HG03064 (cell line): ENCODE measurements around the gene SLC12A6.
"Not testable (repeated sequence)": the region's sequence is repeated elsewhere in the genome, so short reads cannot be mapped to it uniquely, and the experiment has no call there.

Source experiments
- ATAC-seq: cut with Tn5 transposase; IDR thresholded peaks from one replicate; pipeline ENCODE4 v1.9.1; 2021; ENCODE audit warnings: low read depth; ENCODE audit not compliant: unreplicated experiment

Gene SLC12A6

DNA sequence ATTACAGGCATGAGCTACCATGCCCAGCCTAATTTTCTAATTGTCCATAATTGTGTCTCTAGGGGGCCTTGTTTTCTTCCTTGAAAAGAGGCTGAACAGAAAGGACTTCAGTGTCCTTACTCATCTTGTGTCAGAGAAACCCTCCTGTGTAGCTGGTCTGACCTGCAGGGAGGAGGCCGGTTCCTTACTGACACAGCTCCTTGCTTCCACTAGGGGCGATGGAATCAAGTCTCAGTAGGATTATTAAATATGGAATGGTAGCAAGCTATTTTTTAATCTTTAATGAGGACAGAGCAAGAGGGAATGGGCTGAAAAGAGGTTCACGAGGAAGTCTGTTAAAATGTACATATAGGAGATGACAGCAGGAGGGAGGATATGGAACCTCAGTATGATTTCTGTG is 20.8 kb upstream of the SLC12A6 start:
- ATAC-seq = no peak

DNA sequence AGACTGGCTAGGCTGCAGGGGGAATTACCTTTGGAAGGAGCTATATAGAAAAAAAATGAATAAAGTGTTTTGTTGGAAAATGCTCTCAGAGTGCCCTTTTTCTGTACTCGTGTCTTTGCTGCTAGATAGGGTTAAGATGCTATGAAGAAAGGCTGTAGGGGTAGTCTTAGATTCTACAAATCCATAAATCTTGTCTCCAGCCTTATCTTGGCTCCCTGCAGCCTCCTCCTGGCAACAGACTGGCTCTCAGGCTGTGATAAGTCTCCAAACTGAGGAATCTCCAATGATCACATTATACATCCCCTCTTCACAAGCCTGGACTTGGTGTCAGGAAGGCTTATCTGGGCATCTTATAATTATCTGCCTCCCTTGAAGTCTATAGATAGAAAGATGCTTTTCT is 20.1 kb upstream of the SLC12A6 start:
- no peak for ATAC-seq

DNA sequence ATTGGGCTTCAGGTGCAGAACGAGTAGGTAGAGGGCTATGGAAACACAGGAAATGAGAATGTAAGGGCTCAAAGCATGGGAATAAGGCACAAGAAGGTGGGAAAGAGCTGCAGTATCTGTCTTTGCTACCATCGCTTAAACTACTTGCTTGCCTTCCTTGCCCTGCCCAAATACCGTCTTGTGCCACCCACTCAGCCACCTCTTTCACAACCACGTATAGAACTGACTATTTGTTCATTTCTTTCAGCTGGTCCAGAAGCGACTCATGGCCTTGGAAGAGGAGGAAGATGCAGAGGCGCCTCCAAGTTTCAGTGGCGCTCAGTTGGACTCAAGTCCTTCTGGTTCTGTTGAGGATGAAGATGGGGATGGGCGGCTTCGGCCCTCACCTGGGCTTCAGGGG is 17.7 kb upstream of the SLC12A6 start:
- ATAC-seq = no peak

DNA sequence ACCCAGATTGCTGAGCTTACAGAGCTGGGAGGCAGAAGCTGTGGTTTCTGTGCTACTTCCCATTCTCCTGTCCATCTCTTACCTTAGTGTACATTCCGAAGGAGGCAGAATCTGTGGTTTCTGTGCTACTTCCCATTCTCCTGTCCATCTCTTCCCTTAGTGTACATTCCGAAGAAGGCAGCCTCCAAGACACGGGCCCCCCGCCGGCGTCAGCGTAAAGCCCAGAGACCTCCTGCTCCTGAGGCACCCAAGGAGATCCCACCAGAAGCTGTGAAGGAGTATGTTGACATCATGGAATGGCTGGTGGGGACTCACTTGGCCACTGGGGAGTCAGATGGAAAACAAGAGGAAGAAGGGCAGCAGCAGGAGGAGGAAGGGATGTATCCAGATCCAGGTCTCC is 16.7 kb upstream of the SLC12A6 start:
- ATAC-seq = no peak

DNA sequence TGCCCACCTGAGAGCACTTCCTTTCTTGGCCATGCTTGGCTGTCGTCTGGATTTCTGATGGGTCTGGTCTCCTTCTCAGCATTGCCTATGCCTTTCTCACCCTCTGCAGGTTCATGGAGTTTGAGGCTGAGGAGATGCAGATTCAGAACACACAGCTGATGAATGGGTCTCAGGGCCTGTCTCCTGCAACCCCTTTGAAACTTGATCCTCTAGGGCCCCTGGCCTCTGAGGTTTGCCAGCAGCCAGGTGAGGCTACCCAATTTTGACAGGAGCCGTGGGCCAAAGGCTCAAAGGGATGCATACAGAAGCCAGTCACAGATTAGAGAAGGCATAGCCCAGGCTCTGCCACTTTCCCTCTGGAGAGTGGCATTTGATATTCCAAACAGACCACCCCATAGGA is 16.0 kb upstream of the SLC12A6 start:
- ATAC-seq = no peak

DNA sequence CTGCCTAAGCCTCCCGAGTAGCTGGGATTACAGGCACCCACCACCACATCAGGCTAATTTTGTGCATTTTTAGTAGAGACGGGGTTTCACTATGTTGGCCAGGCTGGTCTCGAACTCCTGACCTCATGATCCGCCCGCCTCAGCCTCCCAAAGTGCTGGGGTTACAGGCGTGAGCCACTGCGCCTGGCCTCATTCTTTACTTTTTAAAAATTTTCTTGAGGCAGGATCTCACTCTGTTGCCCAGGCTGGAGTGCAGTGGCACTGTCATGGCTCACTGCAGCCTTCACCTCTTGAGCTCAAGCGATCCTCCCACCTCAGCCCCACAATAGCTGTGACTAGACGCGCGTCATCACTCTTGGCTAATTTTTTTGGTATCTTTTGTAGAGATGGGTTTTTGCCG is 15.4 kb upstream of the SLC12A6 start:
- not testable (repeated sequence) for ATAC-seq

DNA sequence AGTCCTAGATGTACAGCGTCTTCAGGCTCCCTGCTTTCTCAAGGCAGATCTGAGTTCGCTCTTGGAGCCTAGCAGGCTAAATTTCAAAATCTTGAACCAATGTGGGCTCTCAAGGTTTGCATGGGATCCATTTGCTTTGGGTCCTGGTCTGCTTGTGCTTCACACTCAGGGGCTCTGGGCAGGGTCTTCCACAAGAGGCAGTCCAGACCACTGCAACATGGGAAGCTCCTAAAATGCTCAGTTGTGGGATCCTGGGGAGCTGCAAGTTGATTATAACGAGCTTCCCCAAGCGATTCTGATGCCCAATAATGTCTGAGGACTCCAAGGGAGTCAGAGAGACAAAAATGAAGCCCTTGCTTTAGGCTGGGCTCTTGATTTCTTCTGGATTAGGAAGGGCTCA is 12.2 kb upstream of the SLC12A6 start:
- ATAC-seq = no peak

DNA sequence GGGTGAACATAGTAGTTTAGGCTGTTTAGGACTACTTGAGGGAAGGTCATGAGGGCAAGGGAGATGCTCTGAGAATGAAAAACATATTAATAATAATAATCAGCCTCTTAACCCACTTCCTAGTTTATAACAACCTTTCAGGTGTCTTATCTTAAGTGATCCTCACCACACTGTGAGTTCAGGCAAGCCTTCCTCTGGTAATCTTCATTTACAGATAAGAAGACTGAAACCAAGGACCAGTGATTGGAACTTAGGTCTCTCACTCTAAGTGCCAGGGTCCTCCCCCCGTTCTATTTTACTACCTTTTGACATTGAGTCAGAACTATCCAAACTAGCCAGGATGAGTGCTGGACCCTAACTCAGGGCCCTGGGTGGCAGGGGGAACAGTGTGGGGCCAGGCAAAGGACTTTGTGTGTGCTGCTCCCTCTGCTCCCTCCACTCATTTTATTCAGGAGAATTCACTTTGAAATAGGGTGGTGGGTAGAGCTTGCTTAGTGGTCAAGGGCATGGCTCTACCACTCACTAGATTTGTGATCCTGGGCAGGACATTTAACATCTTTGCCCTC is 11.2 kb upstream of the SLC12A6 start:
- ATAC-seq = no peak

DNA sequence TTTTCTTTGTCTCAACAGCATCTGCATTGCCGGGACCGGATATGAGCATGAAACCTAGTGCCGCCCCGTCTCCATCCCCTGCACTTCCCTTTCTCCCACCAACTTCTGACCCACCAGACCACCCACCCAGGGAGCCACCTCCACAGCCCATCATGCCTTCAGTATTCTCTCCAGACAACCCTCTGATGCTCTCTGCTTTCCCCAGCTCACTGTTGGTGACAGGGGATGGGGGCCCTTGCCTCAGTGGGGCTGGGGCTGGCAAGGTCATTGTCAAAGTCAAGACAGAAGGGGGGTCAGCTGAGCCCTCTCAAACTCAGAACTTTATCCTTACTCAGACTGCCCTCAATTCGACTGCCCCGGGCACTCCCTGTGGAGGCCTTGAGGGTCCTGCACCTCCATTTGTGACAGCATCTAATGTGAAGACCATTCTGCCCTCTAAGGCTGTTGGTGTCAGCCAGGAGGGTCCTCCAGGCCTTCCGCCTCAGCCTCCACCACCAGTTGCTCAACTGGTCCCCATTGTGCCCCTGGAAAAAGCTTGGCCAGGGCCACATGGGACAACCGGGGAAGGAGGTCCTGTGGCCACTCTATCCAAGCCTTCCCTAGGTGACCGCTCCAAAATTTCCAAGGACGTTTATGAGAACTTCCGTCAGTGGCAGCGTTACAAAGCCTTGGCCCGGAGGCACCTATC is 10.5 kb upstream of the SLC12A6 start:
- no peak for ATAC-seq

DNA sequence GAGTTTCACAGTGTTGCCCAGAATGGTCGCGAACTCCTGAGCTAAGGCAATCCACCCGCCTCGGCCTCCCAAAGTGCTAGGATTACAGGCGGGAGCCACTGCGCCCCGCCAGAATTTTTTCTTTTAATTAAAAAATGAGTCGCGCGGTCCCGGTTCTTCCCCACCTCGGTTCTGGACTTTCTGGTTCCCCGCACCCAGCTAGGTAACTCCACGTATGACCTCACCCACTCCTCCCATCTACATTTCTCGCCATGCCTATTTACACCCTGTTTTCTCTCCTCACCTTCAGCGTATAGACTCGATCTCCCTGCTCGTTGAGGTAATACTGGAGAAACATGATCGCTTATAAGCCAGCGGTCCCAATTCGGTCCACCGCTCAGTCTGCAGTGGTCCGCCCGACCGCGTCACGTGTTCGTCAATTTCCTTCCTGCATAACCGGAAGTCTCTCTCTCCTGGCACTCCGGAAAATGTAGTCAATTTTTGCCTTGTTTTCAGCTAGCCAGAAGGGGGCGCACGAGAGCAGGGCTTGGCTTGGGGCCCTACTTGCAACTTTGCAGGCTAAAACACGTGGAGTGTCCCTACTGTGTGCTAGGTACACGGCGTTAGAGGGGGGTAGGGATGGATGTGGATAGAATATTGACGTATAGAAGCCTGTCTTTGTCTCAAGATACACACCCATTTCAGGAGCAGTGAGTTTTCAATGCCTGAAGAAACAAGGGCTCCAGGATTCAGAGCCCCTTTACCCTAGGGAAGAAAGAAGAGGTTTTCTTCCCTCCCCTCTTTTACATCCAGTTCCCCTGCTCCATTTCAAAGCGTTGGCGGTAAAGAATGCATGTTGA is 5.4 kb upstream of the SLC12A6 start, which contains the start of the genes NOP10 and NUTM1:
Gene NOP10 (minus strand): TSS at position 400 of the 839 bp plus-strand sequence. CDS start 63 bp downstream, at position 337.
Gene NUTM1 (plus strand): TSS at position 579 of the 839 bp plus-strand sequence. CDS start 382 bp downstream, outside the sequence.
- ATAC-seq = peak; percentile 77

DNA sequence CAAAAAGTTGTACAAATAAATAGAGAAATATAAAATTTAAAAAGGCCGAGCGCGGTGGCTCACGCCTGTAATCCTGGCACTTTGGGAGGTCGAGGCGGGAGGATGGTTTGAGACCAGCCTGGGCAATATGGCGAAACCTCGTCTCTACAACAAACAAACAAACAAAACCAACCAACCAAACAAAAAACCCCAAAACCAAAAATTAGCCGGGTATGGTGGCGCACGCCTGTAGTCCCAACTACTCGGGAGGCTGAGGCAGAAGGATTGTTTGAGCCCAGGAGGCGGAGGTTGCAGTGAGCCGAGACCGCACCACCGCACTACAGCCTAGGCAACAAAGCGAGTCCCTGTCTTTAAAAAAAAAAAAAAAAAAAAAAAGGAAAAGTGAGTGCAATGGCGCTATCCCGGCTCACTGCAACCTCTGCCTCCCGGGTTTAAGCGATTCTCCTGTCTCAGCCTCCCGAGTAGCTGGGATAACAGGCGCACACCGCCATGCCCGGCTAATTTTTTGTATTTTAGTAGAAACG is 4.7 kb upstream of the SLC12A6 start:
- not testable (repeated sequence) for ATAC-seq

DNA sequence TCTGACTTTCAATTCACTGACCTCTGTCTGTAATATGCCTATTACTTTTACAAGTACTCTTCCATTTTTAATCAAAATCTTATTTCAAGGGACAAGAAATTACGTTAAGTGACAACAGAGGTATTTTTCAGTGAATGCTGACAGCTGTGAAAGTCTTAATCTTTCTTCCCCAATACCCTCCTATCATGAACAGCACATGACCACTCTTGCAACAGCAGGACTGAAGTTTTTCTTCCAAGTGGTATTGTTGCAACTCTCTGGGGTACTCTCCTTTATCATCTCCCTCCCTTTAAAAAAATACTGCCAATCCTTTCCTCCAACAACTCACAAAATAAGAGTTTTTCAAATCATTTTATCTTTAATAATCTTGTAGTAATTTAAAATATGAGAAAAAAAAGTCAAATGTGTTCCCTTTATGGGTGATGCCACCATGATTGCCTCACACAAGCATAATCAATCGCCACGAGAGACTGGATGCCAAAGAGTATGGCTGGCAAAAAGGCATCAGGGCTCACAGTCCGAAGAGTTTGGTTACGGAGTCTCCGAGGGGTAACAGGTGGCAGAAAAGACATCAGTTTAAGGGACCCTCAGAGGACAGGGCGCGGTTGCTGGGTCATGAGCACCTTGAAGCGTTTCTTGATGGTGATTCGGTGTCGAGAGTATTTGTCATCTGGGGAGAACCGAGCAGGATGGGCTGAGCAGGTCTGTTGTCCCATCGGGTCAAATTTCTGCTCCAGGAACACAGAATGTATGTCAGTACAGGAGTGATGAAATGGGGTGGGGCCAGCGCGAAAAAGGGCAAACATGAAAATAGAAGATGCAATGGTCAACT is 4.0 kb upstream of the SLC12A6 start:
- ATAC-seq = no peak

DNA sequence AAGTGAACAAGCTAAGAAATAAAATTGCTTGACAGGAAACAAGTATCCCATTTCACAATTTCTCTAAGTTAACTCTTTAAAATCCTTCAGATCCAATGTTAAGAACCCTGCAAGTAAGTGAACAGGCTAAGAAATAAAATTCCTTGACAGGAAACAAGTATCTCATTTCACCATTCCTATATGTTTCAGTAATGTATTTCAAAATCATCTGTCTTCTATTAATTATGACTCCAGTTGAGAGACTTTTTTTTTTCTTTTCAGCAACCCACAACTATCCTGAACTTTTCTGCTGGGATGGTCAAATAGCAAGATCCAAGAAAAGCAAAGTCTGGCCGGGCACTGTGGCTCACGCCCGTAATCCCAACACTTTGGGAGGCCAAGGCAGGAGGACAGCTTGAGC is 2.4 kb upstream of the SLC12A6 start:
- no peak for ATAC-seq

DNA sequence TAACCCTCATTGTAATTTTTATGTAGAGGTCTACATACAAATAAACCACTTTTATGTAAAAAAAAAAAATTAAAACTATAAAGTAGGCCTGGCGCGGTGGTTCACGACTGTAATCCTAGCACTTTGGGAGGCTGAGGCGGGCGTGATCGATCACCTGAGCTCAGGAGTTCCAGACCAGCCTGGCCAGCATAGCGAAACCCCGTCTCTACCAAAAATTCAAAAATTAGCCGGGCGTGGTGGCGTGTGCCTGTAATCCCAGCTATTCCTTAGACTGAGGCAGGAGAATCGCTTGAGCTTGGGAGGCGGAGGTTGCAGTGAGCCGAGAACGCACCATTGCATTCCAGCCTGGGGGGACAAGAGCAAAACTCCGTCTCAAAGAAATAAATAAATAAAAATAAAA is 766 bp upstream of the SLC12A6 start:
- no peak for ATAC-seq

DNA sequence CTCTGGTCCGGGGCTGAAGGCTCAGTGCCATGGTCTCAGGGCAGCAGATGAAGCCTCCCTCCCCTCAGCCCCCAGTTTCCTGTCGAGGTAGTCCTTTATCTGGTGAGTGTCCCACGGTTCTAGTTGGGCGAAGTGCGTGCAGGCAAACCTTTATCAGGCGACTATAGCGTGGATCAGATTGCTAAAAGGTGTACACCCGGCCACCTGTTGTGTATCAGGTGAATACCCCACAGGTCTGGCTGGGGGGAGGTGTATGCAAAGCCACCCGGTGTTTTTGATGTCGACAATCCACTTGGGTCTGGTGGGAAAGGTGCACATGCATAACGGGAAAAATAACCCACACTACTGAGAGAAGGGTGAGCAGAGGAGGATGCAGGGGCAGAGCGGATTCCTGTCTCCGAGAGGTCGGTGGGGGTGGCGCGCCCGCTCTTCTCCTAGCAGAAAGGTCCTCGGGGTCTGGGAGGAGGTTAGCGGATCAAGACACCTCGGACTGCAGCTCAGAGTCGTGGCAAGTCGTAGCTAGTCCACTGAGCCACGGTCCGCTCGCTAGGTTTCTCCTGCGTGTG is 507 bp downstream of the SLC12A6 start:
- no peak for ATAC-seq

DNA sequence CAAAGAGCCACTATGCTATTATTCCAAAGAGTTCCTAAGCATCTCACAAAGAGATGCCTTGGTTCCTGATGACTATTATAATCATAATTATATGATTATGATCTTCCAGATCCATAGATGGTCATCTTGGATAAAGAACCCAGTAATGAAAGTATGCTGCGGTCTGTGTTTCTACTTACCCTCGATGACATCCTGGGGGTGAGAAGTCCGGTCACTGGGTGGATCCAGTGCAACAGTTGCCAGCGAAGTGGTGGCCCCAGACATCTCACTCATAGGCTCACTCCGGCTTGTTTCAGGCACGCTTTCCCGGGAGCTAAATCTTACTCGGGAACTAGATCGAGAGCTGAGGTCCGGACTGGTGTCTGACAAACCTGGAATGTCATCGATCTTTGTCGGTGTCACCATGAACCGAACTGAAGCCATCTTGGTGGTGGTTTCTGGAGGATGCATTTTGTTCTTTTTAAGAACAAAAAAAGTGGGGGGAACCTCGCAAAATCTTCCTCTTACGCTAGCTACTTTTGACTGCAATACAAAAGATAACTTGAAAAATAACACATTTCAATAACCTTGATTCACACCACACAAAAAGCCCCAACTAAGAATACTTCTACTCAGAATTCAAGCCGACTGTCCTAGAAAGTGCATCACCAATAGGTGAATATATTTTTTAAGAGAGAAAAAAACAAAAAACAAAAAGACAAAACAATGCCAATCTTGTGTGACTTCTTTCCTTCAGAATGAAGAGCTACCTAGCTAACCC is 1.2 kb downstream of the SLC12A6 start:
- ATAC-seq = no peak

DNA sequence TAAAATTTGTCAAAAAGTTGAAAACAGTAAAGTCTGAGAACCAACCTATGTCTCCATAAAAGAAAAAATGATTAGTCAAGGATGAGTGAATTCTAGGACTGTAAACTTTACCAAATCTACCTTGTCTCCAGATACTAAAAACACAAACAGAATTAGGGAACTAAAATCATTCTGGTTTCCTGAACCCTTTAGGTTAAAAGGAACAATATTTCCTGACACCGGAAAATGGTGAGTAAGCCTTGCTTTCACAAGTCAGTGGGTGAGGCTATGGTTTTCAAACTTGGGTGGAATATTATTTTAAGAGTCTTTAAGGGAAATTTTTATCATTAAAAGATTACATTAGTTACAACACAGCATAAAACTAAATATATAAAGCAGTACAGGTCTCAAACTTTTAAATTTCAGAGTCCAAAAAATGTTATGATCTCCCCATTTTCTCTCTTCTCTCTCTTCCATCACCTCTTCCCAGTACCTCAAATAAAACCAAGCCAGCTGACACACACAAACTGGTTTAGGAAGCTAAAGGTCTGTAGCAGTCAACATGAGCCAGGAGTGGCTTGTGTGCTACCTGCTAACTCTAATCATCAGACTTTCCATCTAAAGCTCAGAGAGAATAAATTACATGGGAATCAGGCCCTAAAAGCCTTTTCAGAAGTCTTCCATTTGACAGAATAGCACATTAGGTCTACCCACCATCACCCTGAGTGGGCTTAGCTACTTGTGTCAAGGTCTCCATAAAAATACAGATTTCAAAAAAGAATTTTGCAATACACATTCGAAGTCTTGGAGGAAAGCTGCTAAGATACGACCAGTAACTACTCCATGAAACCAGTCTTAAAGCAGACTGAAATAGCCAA is 2.2 kb downstream of the SLC12A6 start:
- no peak for ATAC-seq

DNA sequence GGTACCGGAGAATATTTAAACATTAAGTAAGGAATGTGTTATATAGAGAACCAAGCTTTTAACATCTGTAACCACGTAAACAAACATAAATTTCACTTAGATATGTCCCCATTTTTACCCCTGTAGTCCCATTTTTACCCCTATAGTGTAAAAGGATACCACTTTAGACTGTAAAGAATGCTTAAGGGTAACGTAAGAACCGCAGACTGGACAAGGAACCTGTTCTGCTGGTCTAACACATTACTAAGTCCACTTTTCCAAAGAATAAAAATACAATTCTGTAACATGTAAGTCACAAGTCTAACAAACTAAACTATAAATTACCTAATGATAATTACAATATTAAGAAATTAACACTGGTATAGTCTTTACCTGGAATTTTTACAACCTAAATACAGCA is 2.9 kb downstream of the SLC12A6 start:
- ATAC-seq = no peak
